Hippocampal formation (tissue), 2 donors: ENCODE results near the gene WDR3.
"Not testable (repeated sequence)": the region's sequence is repeated elsewhere in the genome, so short reads cannot be mapped to it uniquely, and the experiment has no call there.

Experiments
- DNase-seq, 2 donors: peaks; one replicate each; lab custom pipeline; 2025; lab: John Stamatoyannopoulos, UW

WDR3 gene

DNA sequence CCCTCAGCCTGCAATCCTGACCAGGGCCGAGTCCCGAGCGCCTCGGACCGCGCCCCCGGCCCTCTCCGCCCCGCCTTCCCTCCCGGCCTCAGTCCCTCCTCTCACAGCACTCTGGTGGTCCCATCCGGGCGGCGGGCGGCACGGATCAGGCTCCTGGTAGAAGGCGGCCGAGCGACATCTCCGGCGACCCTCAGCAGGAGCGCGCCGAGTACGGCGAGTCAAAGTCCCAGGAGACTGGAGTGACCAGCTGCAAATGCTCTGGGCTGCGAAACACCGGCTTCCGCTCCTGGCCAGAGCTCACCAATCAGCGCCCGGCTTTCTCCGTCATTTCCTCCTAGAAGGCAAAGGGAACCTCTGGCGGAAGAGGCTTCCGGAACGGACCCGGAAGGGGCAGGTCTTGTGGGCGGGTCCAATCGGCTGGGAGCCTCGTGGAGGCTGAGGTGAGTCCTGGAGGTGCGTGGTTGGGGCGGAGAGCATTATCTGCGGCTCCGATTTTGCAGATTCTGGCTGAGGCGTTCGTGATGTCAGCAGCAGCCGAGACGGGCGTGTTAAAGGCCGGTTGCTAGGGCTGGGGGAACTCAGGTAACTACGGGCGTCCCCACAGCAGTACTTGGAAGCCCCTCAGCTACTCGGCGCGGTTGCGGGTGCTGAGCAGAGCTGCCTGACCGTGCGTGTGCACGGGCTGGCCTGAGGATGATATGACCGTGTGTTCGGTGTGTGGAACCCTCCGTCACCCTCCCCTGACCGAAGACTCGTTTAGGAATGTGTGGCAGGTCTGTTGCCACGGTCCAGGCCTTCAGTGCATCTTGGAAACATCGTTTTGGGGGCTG, at the start of gene WDR3, which contains the start of gene GDAP2:
Gene WDR3 (plus strand): TSS at position 397 of the 830 bp plus-strand sequence. CDS start 3,581 bp downstream, outside the sequence.
Gene GDAP2 (minus strand): TSS at position 279 of the 830 bp plus-strand sequence. CDS start 9,264 bp downstream, outside the sequence.
- DNase-seq: peak; percentile 93 to 96

DNA sequence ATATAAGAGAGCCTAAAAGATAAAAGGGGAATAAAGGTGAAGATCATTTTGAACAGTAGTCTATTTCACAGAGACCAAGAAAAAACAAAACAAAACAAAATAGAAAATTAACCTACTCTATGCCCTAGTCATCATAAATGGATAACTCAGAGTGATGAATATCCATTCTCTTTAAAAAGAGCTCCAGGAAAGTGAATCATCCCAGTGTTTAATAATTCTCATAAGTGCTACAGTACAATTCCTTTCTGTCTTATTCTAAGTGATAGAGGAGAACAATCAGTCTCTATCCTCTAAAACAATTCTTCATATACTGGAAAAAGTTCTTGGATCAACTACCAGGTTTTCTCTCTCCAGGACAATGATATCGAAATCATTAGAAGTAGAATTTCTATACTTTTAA, 45.9 kb upstream of the WDR3 start:
- no peak for DNase-seq

DNA sequence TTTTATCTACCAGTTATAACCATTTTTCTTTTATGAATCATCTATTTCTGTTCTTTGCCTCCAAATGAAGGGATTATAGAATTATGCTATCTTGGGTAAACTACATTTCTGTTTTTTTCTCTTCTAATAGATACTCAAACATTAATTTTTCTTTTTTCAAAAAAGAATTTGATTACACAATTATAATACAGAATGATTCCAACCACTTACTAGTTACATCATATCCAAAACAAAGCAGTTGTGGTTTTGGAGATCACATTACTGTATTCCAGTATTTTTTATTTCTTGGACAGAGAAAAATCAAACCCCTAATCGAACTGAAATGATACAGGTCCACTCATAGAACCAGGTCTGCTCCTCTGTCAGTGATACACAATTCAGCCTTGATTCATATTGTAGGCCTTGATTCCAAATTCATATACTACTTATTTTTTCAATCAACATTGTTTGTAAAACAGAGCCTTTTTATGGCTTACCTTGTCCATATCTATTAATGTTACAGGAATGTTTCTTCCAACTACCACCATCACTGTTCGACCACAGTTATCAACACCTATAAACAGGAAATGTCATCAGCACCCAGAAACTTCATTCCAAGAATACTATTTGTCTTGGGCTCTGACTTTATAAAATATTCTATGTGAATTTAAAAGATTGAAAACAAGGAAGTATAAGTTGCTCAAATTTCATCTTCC, 43.3 kb upstream of the WDR3 start:
- DNase-seq: no peak

DNA sequence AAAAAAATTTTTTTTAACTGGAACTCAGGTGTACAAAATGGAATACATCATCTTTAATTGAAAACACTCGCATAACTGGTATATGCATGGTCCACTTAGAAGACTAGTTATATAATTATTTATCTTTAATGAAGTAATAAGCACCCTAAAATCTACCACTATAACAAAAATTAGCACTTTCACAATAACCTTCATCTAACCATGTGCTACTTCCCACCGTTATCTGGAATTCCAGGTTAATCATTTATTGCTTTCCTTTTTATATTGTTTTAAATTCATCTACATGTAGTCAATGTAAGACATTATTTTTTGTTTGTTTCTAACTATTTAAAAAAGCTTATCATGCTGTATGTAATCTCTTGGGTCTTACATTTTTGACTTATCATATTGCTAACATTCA, 39.1 kb upstream of the WDR3 start:
- DNase-seq: no peak

DNA sequence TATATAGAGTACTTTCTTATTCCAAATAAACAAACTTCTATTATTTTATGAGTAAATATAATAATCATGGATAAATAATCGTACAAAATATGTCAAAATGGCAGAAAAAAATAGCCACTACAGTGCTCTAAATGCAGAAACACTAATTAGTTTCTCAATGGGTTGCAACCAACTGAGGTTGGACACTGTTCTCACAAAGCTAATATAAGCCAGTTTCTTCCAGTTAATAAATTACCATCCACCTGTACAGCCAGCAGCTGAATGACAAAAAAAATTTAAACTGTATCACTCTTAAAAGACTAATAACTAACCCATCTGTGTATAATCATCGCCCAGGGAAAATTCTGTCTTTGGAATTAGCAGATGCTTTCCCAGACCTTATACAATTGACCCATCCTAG, 37.0 kb upstream of the WDR3 start:
- no peak for DNase-seq

DNA sequence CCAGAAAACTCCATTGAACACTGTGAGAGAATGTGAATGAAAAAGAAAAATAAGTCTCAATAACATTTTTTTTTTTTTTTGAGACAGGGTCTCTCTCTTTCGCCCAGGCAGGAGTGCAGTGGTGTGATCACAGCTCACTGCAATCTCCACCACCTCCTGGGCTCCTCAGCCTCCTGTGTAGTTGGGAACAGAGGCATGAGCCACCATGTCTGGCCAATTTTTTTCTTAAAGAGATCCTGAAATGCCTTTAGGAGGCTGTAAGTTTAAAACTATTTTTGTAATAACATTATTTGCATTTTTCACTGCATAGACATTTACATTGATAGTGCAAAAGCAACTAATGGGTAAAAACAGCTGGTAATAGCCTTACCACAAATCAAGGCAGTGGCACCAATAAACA, 35.5 kb upstream of the WDR3 start:
- no peak for DNase-seq

DNA sequence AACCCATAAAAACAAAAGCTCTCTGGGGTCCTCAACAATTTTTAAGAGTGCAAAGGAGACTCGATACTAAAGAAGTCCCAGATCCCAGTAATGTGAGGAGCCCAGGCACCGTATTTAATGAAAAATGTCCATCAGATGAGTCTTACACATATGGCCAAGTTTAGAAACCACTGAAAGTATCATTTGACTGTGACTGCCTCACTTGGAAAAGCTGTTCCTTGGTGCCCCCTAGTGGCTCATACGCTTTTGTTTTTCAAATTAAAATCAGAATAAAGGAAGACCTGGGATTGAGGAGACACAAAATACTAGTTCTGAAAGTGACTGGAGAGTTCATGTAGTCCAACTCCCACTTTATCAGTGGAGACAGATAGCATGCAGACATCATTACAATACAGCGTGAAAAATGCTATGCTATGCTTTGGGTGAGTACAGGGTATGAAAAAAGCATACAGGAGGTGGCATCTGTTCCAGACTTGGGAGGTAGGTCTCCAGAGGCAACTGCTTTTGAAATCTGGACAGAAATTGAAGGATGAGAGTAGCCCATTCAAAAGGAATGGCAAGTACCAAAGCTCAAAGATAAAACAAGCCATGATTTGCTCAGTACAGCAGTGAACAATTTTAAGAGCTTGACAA, 33.9 kb upstream of the WDR3 start:
- peak; percentile 16 to 50 for DNase-seq

DNA sequence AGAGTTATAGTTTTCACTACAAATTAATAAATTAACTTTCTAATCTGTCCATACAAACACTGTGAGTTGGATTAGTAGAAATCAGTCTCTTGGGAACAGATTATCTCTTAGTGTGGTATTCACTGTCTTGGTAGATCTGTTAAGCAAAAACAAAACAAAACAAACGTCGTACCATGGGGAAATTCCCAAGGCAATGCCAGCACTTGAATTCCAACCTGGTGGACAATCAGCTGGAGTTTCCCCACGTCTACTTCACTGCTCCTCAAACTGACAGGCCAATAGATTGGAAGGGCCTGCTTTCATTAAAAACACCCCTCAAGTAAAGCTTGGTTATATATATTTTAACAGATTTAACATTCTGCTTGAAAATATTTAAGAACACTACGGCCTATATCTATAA, 32.0 kb upstream of the WDR3 start:
- no peak for DNase-seq

DNA sequence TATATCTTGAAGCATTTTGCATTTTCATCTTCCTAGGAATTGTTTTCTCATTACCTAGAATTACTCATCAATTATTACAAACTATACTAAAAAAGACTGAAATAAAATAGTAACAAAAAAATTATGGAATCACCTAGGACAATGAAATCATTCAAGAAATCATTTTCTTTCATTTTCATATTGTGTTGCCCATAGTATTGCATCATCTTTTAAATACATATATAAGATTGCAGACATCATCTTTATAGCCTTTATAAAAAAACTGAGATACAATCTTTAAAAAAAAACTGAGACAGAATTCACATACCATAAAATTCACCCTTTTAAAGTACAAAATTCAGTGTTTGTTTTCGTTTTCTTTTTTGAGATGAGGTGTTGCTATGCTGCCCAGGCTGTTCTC, 29.7 kb upstream of the WDR3 start:
- DNase-seq: no peak

DNA sequence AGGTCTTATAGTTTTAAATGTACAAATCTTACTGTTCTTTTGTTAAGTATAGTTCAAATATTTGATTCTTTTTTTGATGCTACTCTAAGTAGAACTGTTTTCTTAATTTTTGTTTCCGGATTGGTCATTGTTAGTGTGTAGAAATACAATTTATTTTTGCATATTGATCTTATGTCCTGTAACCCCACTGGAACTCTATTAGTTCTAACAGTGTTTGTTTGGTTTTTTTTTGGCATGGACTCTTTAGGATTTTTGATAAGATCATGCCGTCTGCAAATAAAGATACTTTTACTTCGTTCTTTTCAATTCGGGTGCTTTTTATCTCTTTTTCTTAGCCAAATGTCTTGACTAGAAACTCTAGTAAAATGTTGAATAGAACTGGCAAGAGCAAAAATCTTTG, 26.6 kb upstream of the WDR3 start:
- no peak for DNase-seq

DNA sequence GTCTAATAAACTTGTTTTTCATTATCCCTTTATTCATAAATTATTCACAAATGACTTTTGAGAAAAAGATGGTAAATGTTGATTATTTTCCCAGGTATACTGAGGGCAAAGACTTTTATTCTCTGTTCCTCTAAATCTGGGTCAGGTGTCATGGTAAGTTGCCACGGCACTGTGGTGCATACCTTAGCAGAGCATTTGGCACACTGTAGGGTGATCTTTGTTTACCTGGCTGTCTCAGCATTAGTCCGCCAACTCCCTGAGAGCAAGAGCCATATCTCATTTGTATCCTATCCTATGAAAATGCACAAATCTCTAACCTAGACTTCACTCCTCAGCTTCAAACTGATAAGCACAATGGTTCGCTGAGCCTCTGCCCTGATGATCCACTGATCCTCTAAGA, 25.1 kb upstream of the WDR3 start:
- DNase-seq: no peak

DNA sequence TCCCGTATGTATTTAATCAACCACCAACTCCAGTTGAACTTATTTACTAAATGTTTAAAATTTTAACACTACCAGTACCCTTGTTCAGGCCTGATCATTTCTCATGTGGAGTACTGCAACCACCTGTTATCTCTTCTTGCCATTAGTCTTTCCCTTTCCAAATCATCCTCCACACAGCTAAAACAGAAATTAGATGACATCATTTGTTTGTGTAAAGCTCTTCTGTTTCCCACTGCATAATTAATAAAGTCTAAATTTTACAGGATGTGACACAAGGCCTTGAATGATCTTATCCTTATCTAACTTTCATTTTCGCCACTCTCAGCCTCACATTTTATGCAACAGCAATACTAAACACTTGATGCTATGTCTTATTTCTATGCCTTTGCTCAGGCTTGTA, 24.5 kb upstream of the WDR3 start:
- DNase-seq: no peak

DNA sequence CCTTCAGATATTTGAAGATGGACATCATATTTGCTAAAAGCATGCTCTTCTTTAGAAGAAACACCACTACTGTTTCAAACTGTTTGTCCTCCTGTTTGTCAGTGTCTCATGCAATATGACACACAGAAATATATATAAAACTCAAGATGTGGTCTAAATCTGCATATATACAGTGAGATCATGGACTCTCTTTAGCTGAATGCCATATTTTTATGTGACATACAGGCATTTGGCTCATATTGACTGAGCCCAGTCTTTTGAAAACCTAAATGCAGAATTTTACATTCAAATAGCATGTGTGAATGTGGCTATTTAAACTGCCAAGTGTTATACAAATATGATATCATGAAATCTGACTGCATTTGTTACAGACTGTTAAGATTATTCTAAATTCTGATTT, 18.5 kb upstream of the WDR3 start:
- DNase-seq: no peak

DNA sequence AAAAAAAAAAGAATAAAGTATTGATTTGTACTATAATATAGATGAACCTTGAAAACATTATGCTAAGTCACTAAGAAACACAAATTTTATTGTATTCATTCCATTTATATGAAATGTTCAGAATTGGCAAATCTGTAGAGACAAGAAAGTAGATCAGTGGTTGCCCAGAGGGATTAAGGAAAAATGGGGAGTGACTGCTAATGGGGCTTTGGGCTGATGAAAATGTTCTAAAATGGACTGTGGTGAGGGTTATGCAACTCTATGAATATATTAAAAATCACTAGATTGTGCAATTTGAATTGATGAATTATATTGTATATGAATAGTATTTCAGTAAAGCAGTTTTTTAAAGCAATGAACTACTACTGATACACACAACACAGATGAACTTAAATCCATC, 10.2 kb upstream of the WDR3 start:
- DNase-seq: no peak

DNA sequence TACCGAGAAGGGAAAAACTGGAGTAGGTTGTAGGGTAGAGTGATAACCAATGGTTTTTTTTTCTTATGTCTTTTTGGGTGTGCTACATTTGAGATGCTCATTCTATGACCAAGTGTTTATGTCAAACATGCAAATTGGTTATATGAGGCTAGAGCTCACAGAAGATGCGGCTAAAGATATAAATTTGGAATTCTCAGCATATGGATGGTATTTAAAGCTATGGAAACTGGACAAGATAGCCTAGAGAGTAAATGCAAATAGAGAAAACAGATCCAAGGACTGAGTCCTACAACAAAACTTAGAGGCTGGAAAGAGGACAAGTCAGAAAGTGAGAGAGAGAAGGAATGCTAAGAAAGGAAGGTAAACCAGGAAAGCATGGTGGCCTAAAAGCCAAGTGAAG, 7.5 kb upstream of the WDR3 start:
- no peak for DNase-seq

DNA sequence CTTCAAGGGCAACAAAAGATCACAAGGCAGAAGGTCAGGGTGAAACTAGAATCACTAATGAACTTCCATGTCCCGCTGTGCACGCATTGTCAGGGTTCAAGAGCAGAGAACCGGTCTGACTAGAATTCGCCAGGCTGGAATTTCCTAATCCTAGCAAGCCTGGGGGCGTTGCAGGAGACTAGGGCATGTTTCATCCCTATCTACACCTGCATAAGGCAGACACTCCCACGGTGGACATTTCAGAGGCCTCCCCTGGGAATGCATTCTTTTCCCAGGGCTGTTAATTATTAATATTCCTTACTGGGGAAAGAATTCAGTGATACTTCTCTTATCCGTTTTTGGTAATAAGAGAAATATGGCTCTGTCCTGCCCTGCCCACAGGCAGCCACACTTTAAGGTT, 6.8 kb upstream of the WDR3 start:
- DNase-seq: not testable (repeated sequence)

DNA sequence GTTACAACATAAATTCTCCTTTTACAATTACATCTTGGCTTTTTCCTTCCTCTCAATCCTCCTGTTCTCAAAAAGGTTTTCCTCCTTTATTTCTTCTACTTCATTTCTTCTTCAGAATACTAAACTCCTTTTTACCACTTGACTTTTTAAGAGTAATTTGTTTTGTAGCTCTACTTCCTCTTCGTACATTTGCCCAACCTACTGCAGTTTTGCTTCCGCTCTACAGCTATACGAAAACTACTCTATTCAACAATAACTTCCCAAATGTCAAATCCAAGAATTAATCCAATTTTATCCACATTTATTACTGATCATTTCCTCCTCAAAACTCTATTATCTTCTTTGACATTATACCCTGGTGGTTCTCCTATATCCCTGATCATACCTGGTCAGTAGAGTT, 3.6 kb upstream of the WDR3 start:
- no peak for DNase-seq

DNA sequence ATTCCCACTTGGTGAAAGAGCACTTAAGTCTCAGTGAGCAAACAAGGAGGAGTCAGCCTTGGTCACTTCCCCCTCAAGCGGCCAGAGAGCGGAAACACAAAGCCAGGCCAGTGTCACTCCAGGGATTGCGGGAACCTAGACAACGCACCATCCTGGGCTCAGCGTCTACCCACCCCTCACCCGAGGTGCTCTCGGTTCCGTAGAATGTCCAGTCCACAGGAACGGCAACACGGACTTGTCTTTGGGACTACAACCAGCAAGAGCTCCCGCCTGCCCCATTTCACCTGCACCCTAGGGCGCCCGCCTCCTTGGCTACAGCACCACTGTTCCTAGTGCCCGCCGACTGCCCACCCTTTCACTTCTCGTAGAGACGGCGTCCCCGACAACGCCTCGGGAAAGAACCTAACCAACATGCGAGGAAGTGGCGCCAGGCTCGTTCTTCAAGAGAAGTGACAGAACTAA, 627 bp upstream of the WDR3 start:
- peak; percentile 11 to 43 for DNase-seq

DNA sequence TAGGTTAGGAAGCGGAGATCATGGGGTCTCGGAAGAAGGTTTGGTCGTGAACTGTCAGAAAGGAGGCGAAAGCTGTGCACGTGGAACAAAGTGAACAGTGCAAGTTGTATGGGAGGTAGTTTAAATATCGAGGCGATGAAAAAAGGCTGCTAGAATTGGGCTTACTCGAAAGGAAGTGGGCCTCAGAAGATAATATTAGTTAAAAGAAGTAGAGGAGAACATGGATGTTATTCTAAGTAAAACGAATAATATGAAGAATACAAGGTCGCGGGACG, 571 bp downstream of the WDR3 start:
- no peak for DNase-seq

DNA sequence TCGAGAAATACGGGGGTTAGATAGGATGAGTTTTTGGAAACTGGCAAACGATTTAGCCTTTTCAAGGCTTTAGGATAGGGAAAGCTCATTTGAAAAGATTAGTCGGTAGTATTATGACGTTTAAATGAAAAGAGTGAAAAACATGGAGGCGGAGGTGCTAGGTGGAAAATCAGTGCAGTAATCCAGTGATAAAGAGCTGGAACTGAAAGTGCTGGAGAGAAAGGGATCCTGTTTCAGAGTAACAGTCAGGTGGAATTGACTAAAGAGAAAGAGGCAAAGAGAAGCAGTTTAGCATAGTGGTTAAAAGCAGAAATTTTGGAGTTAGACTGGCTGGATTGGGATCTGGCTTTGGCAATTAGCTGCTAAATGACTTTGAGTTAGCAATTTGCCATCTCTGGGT, 945 bp downstream of the WDR3 start:
- no peak for DNase-seq

DNA sequence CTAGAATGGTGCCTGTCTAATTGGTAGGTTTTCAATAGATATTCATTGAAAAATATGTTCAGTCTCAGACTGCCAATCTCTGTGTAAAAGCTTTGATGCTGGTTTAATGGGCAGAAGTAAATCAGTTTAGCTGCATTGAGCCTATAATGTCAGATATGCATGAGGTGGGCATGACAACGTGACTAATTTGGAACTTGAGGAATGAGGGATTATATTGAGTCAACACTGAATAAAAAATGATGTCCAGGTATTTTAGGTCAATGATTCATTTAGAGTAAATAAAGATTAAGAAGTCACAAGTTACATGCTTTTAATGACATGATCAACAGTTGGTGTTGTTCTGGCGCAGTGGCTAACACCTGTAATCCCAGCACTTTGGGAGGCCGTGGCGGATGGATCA, 3.0 kb downstream of the WDR3 start:
- no peak for DNase-seq

DNA sequence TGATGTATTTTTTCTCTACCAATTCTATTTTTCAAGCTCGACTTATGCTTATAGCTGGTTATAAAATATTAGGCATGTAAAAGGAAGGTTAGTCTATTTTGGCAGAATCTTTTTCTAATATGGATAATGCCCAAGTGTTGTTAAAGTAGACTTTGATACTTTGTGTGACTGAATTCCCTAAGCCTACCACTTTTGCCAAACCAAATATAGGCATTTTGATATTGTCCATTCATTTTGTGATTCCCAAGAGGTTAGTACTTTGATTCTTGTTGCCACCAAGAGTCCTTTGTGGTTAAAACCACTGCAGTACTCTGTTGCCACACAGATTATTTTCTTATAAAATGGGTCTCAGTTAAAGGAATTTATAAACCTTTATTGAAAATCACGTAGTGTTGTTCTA, 4.2 kb downstream of the WDR3 start:
- DNase-seq: no peak

DNA sequence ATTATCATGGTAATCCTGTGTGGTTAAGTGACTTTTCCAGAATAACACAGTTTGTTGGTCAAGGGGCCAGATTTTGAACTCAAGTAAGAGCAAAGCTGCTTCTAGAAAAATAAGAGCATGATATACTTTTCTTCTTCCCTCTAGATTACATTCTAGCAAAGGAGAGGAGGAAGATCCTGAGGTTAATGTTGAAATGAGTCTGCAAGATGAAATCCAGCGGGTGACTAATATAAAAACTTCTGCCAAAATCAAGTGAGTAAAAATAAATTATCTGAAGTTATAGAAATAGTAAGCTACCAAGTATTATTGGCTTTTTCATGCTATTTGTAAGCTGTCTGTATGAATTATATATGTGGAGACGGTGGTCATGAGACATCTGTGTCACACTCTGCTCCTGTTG, 12.8 kb downstream of the WDR3 start:
- no peak for DNase-seq
